Measurements from ENCODE around the gene GPR137C. TPM values are rescaled to one million over a fixed set of nuclear protein-coding genes. Genes with fewer than 3 reads are reported as not detected.
A peak's percentile ranks its signal among the peaks of the same experiment; 100 is the strongest.

The GPR137C gene
- polyA plus RNA-seq, 1 donor (not counting 4 experiments of a cell fraction or from before 2014, with no cell fraction given) = 0.05 TPM

- Histone ChIP-seq H3K27ac (ENCODE audit: control insufficient read depth, insufficient read depth, low read length) (no peak overlapping the region), H3K36me3 (ENCODE audit: control insufficient read depth in 2 of 2, extremely low read depth in 1 of 2, insufficient read depth in 2 of 2, low read length in 2 of 2) (no peaks in the 10 kb centered on the region), H4K20me1 (ENCODE audit: control insufficient read depth, extremely low read depth, insufficient read depth, low read length) (no peaks in the 10 kb centered on the region), H3K9ac (ENCODE audit: control insufficient read depth, extremely low read depth, insufficient read depth, low read length) (no peak overlapping the region), H3K9me3 (ENCODE audit: control insufficient read depth, low read depth, low read length) (no peaks in the 10 kb centered on the region), H3K4me3 (ENCODE audit: control insufficient read depth in 2 of 3, extremely low read depth in 1 of 3, insufficient read depth in 2 of 3, low read depth in 1 of 3, low read length in 3 of 3) (no peak overlapping the region), H3K4me1 (ENCODE audit: control insufficient read depth, extremely low read depth, insufficient read depth, low read length) (no peaks in the 10 kb centered on the region), H3K79me2 (ENCODE audit: control insufficient read depth, insufficient read depth, low read length) (no peaks in the 10 kb centered on the region), H3K4me2 (ENCODE audit: control insufficient read depth, extremely low read depth, insufficient read depth, low read depth, low read length) (no peak overlapping the region), H2AFZ (ENCODE audit: control insufficient read depth, low read length) (no peak overlapping the region), H3K9me1 (ENCODE audit: control insufficient read depth, extremely low read depth, insufficient read depth, low read length) (no peaks in the 10 kb centered on the region), H3K27me3 (ENCODE audit: control insufficient read depth, extremely low read depth, insufficient read depth, low read length) (no peaks in the 10 kb centered on the region)
- FAIRE-seq = no peak
- dilution Hi-C loops (cut with MboI; ENCODE audit: extremely low pct_ligation_motif_present, low sequenced_read_pairs) = no loop called here
- TF ChIP-seq CTCF (optimal IDR thresholded peaks at IDR 0.05 in 1 of 3, IDR thresholded peaks at IDR 0.05 in 1 of 3, conservative IDR thresholded peaks at IDR 0.05 in 1 of 3; ENCODE audit: extremely low read depth in 1 of 3, insufficient read depth in 2 of 3, low read length in 3 of 3) (no peak), EZH2 (IDR thresholded peaks at IDR 0.05; ENCODE audit: low read length) (no peak)
- no peak for DNase-seq (ENCODE audit: low read depth, low spot score)
These were observed 23.2 kb downstream of the GPR137C start for GRCh38 chr14:52575858-52576257.

- no peaks in the 10 kb centered on the region for H3K36me3 ChIP-seq (ENCODE audit: control insufficient read depth in 2 of 2, extremely low read depth in 1 of 2, insufficient read depth in 2 of 2, low read length in 2 of 2)
- H4K20me1 ChIP-seq (ENCODE audit: control insufficient read depth, extremely low read depth, insufficient read depth, low read length) = no peaks in the 10 kb centered on the region
- no peak overlapping the region for H3K4me3 ChIP-seq (ENCODE audit: control insufficient read depth in 2 of 3, extremely low read depth in 1 of 3, insufficient read depth in 2 of 3, low read depth in 1 of 3, low read length in 3 of 3)
- peaks cover 4% of the 10 kb centered on the region for H3K4me1 ChIP-seq (ENCODE audit: control insufficient read depth, extremely low read depth, insufficient read depth, low read length)
- no peaks in the 10 kb centered on the region for H3K9me1 ChIP-seq (ENCODE audit: control insufficient read depth, extremely low read depth, insufficient read depth, low read length)
- H2AFZ ChIP-seq (ENCODE audit: control insufficient read depth, low read length) = peak overlapping the region; percentile 60
- H3K27me3 ChIP-seq (ENCODE audit: control insufficient read depth, extremely low read depth, insufficient read depth, low read length) = no peaks in the 10 kb centered on the region
- no peaks in the 10 kb centered on the region for H3K79me2 ChIP-seq (ENCODE audit: control insufficient read depth, insufficient read depth, low read length)
- H3K9me3 ChIP-seq (ENCODE audit: control insufficient read depth, low read depth, low read length) = no peaks in the 10 kb centered on the region
- H3K27ac ChIP-seq (ENCODE audit: control insufficient read depth, insufficient read depth, low read length) = no peak overlapping the region
- TF ChIP-seq EZH2 (IDR thresholded peaks at IDR 0.05; ENCODE audit: low read length) (no peak), CTCF (optimal IDR thresholded peaks at IDR 0.05 in 1 of 3, IDR thresholded peaks at IDR 0.05 in 1 of 3, conservative IDR thresholded peaks at IDR 0.05 in 1 of 3; ENCODE audit: extremely low read depth in 1 of 3, insufficient read depth in 2 of 3, low read length in 3 of 3) (no peak)
- no peak overlapping the region for H3K9ac ChIP-seq (ENCODE audit: control insufficient read depth, extremely low read depth, insufficient read depth, low read length)
- FAIRE-seq (no peak), DNase-seq (ENCODE audit: low read depth, low spot score) (no peak)
- no peak overlapping the region for H3K4me2 ChIP-seq (ENCODE audit: control insufficient read depth, extremely low read depth, insufficient read depth, low read depth, low read length)
- dilution Hi-C loops (cut with MboI; ENCODE audit: extremely low pct_ligation_motif_present, low sequenced_read_pairs) = no loop called here
These were observed 30.9 kb downstream of the GPR137C start for GRCh38 chr14:52583544-52583943.

All from keratinocyte (primary cell).